LHCN-M2 (cell line): ENCODE data around the gene SAMD1. TPM values are rescaled to one million over a fixed set of nuclear protein-coding genes. Genes with fewer than 3 reads are reported as not detected.

Experiments used
- DNase-seq: peaks from one replicate; pipeline ENCODE4 v3.0.0-alpha.2; 2012; ENCODE audit warnings: low read depth
- total RNA-seq: library from RNA; depleted of rRNA; stranded (reverse); fragments of >200 nt; gene quantifications from 2 replicates; pipeline ENCODE4 v1.2.3, GENCODE V29; 2014

The SAMD1 gene
- total RNA-seq, 1 experiment from 2014 or later = 59.3 TPM

DNA sequence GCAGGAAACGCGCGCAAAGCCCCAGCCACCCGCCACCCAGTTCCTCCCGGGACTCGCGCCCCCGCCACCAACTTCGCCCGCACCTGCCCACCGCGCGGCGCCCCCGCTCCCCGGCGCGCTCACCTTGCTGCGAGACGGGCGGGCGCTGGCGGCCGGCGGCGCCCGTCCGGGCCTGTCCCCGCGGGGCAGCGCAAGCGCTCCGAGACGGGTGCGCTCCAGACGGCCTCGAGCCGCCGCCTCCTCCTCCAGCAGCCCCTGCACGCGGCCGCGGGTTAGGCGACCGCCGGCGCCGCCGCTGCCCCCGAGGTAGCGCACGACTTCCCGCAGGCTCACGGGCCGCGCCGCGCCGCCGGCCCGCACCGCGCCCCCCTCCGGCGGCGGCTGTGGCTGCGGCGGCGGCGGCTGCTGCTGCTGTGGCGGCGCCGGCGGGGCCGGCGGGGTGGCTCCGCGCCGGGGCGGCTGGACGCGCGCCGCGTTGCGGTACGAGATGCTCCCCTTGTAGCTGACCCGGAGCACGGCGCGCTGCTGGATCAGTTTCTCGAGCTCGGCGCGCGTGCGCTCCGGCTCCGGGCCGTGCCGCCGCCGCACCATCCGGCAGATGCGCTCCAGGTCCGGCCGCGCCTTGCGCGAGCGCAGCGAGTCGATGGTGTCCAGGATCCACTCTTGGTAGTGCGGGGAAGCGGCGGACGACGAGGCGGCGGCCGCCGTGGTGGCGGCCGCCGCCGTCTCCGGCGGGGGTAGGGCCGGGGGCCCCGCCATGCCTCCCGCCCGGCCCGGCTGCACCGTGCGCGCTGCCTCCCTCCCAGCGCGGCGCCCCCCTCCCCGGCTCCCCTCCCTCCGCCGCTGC lies 666 bp downstream of the SAMD1 start:
- peak; percentile 59 for DNase-seq

DNA sequence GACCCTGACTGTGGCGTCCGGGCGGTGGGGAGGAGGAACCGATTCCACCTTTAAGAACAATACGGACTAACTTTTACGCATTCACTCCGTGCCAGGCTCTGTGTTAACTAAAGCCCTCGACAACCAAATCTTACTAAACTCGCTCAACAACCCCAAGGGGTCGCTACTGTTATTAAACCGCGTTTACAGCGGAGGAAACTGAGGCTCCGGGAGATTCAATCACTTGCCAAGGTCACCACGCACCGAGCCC lies 1.2 kb downstream of the SAMD1 start:
- no peak for DNase-seq

- DNase-seq = no peak
Measured at GRCh38 chr19:14088634-14089411, 1.7 kb downstream of the SAMD1 start.

GRCh38 chr19:14086098-14086497 lies 4.5 kb downstream of the SAMD1 start:
- no peak for DNase-seq

GRCh38 chr19:14085309-14085995 lies 5.1 kb downstream of the SAMD1 start, which contains the start of gene C19orf67:
Gene C19orf67, minus strand, starts transcription at chr19:14085783. Its CDS starts 156 bp downstream, at chr19:14085627.
- no peak for DNase-seq

GRCh38 chr19:14082675-14082960 lies 7.9 kb downstream of the SAMD1 start:
- no peak for DNase-seq

- DNase-seq = peak; percentile 45
Measured at GRCh38 chr19:14081797-14082674, 8.5 kb downstream of the SAMD1 start.

- peak; percentile 99 for DNase-seq
Measured at GRCh38 chr19:14080887-14081796, 9.4 kb downstream of the SAMD1 start.

- DNase-seq = no peak
Measured at GRCh38 chr19:14078411-14078810, 12.1 kb downstream of the SAMD1 start.

DNA sequence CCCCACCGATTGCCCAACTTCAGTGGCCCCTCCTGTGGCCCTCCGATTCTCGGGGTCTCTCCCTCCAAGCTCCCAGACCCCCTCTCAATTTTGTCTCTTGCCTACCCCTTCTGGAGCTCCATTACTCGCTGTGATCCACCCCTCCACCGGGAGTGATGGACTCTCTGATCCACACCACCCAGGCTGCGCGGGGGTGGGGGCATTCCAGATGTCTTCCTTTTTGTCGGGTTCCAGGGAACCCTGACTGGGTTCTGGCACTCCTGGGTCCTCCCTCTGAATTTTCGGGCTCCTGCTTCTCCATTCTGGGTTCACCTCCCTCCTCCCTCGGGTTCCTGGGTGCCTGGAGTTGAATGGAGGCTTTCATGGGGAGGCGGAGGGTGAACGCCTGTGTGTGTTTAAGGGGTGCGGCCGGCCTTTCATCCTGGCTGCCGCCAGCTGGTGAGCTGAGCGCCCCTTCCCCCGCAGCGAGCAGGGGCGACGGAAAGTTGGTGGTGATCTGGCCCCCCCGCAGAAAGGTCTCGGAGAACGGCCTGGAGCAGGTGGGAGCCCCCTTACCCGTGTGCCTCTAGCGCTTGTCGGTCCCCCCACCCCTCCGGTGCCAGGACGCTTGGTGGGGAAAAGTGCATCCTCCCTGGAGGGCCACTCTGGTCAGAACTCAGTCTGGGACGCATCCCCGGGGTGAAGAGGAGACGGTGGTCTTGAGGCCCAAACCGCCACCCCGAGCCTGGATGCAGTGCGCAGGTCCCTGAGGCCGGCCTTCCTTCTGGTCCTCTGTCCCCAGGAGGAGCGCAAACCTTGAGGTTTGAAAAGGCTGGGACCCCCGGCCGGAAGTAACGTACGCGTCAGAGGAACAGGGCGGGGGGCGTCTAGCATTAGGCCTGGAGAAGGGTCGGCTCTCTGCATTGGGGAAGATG lies 16.4 kb downstream of the SAMD1 start:
- DNase-seq = no peak

- DNase-seq = peak; percentile 61
Measured at GRCh38 chr19:14073261-14073924, 17.2 kb downstream of the SAMD1 start.

DNA sequence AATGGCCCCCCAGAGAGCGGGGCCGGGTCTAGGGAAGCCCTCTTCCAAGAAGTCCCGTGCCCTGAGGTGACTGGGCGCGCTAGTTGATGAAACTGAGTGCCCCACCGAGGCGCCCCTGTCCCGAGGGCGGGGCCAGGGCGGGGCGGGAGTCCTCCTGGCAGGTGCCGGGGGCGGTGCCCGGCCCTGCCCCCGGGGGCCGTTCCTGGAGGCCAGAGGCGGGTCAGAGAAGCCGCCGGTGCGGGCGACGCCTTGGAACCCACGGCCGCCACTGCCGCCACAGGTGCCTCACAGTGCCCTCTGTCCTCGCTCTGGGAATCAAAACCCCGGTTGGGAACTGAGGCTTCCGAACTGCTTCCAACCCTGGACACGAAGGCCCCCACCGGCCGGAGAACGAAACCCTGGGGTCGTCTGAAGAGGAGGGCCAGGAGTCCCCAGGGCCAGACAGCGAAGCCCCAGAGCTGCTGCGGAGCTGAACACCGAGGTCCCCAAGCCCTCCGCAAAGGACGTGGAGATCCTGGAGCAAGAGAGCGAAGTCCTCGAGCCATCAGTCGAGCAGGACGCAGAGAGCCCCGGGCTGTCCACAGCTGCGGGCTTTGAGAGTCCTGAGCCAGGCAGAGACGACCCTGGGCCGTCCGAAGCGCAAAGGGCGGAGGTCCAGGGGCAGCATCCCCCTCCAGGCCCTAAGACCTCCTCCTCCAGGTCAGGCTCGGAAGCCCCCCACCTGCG lies 17.9 kb downstream of the SAMD1 start, which contains the start of gene MISP3:
TSS of gene MISP3 (plus strand) at position 252 of the 726 bp plus-strand sequence. CDS start 524 bp downstream, outside the sequence.
- no peak for DNase-seq

DNA sequence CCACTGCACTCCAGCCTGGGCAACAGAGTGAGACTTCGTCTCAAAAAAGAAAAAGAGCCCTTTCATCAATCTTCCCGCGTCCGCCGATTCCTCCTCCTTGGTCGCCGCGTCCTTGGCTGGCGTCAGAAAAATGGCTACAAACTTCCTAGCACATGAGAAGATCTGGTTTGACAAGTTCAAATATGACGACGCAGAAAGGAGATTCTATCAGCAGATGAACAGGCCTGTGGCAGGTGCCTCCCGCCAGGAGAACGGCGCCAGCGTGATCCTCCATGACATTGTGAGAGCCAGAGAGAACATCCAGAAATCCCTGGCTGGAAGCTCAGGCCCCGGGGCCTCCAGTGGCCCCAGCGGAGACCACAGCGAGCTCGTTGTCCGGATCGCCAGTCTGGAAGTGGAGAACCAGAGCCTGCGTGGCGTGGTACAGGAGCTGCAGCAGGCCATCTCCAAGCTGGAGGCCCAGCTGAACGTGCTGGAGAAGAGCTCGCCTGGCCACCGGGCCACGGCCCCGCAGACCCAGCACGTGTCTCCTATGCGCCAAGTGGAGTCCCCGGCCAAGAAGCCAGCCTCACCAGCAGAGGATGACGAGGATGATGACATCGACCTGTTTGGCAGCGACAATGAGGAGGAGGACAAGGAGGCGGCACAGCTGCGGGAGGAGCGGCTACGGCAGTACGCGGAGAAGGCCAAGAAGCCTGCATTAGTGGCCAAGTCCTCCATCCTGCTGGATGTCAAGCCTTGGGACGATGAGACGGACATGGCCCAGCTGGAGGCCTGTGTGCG lies 20.1 kb downstream of the SAMD1 start:
- DNase-seq = no peak

DNA sequence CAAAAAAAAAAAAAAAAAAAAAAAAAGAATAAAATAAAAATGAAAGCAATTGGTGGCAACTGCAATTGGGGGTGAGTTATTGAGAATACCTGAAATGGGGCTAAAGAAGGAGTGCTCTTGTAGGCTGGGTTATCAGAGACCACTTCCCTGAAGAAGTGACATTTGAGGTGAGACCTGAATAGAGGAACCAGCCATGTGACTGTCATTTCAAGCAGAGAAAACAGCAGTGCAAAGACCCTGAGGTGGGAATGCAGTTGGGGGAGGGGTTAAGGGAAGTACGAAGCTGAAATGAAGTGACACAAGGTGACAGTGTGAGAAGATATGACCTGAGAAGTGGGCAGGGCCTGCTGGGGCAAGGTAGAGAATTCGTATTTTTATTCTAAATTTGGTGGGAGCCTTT lies 24.4 kb downstream of the SAMD1 start:
- DNase-seq = no peak

DNA sequence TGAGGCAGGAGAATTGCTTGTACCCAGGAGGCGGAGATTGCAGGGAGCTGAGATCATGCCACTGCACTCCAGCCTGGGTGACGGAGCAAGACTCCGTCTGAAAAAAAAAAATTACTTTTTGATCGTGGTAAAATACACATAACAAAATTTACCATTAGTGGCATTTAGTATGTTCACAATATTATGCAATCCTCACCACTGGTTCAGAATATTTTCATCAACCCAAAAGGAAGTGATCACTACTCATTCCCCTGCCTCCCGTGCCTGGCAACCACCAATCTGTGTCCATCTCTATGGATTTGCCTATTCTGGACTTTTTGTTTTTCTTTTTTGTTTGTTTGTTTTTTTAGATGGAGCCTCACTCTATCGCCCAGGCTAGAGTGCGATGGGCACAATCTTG lies 27.4 kb downstream of the SAMD1 start:
- no peak for DNase-seq

GRCh38 chr19:14062558-14062855 lies 28.0 kb downstream of the SAMD1 start:
- DNase-seq = no peak

DNA sequence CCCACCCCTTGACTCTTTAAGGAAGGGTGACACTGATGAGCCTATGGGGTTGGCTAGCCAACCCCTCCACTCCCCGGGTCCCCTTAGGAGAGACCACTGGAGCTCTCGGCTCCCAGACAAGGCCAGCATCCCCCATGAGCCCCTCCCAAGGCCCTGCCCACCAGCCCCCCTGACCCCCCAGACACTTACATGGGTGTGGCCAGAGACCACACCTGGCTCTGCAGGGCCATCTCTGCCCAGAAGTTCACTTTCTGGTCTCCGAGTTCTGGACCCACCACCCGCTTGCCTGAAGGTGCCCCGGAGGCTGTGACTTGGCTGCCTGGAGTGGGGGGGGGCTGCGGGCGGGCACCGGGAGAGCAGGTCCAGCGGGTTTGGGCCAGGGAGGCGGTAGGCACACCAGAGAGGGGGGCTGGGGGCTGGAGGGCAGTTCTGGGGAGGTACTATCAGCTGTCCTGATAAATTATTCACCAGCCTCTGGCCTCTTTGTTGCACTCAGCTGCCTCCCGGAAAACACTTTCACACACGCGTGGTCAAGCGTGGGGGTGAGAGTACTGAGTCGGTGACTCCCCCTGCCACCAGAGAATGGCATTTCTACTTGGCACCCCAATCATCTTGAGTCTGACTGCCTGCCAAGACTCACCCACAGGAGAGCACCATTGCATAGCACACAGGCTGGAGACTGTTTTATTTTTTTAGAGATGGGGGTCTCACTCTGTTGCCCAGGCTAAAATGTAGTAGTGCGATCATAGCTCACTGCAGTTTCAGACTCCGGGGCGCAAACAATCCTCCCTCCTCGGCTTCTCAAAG lies 28.6 kb downstream of the SAMD1 start, which contains the start of gene PALM3:
TSS of gene PALM3 (minus strand) at position 326 of the 807 bp plus-strand sequence. CDS start at position 230, 96 bp downstream.
- DNase-seq = no peak
